HG02759 (cell line): ENCODE results near the gene ARF6.
"Not testable (repeated sequence)": the region's sequence is repeated elsewhere in the genome, so short reads cannot be mapped to it uniquely, and the experiment has no call there.

Experiments
- ATAC-seq: cut with Tn5 transposase; IDR thresholded peaks from one replicate; pipeline ENCODE4 v1.9.1; 2021; ENCODE audit warnings: mild to moderate bottlenecking, moderate library complexity; ENCODE audit not compliant: unreplicated experiment

Gene ARF6

DNA sequence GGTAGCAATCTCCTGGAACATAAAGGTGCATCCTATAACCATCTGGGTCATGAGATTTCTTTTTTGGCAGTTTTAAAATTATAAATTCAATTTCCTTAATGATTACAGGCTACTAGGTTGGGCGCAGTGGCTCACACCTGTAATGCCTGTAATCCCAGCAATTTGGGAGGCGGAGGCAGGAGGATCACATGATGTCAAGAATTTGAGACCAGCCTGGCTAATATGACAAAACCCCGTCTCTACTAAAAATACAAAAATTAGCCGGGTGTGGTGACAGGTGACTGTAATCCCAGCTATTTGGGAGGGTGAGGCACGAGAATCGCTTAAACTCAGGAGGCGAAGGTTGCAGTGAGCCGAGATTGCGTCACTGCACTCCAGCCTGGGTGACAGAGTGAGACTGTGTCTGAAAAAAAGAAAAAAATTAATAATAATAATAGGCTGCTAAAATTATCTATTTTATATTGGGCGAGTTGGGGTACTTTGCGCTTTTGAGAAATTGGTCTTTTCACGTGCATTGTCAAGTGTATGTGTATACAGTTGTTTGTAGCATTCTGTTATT lies 17.2 kb upstream of the ARF6 start:
- ATAC-seq: no peak

DNA sequence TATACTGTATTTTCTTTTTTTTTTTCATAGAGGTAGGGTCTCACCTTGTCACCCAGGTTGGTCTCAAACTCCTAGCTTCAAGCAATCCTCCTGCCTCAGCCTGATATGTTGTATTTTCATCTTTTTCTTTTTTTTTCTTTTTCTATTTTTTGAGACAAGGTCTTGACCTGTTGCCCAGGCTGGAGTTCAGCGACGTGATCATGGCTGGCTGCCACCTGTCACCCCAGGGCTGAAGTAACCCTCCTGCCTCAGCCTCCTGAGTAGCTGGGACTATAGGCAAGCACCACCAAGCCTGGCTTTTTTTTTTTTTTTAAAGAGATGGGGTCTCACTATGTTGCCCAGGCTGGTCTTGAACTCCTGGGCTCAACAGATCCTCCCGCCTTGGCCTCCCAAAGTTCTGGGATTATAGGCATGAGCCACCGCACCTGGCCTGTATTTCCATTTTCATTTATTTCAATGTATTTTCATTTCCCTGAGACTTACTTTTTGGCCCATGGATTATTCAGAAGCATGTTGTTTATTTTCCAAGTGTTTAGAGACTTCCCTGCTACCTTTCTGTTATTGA lies 16.2 kb upstream of the ARF6 start:
- no peak for ATAC-seq

DNA sequence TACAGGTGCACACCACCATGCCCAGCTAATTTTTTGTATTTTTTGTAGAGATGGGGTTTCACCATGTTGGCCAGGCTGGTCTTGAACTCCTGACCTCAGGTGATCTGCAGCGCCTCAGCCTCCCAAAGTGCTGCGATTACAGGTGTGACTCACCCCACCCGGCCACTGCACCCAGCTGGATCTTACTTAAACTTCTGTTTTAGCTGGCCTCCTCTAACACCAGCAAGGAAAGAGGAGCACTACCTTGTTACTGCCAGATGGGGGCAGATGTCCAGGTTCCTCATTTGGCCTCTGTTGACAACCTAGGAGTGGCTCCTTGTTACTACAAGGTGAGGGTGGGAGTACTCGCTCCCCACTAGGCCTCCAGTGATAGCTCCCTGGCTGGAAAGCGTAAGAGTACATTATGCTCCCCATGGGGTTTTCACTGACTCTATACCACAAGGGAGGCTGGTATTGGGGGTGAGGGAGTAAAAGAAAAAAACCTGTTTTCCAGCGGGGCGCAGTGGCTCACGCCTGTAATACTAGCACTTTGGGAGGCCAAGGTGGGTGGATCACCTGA lies 13.2 kb upstream of the ARF6 start:
- ATAC-seq: peak; percentile 86

DNA sequence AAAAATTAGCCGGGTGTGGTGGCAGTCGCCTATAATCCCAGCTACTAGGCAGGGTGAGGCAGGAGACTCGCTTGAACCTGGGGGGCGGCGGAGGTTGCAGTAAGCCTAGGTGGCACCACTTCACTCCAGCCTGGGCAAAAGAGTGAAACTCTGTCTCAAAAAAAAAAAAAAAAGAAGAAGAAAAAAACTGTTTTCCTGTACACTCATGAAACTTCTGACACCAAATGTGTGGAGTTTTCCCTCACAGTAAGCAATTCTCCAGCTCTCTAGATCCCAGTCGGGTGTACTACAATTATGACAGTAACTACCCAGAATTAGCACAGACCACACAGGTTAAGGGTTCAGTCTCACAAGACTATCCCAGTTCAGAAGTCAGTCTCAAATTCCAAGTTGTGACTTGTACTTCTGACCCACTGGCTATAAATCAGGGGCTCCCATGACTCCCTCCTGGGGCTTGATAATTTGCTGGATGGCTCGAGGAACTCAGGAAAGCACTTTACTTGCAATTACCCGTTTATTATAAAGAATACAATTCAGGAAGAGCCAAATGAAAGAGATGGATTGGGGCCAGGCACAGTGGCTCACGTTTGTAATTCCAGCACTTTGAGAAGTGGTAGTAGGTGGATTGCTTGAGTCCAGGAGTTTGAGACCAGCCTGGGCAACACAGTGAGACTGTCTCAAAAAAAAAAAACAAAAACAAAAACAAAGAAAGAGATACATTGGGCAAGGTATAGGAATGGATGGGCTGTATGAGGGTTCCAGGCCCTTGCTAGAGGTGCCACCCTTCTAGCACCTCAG lies 12.4 kb upstream of the ARF6 start:
- ATAC-seq: no peak

DNA sequence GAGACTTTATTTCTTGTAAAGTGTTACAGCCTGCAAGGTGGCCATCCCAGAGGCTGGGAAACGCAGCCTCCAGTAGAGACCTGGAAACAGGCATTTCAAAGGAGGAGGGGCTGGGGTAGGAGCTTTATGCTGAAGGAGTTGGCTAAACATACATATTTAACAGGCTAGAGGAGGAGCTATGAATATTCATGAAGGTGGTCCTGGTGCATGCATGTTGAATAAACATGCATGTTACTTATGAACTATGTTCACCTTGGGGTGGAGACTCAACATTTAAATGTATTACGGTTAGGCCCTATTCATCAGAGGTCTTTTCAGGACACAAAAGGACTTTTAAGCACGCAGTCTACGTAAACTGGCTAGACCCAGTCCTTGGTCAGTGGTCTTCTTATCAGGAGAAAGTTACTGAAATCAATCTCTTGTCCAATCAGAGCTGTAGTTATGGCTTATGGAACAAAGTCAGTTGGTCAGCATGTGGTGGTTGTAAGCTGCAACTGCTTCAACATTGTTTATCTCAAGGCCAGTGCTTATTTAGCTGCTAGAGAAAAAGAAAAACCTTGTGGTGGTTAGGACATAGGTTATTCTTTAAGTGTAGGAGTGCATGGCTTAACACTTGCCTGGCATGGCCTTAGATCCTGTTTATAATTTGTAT lies 11.4 kb upstream of the ARF6 start:
- no peak for ATAC-seq

DNA sequence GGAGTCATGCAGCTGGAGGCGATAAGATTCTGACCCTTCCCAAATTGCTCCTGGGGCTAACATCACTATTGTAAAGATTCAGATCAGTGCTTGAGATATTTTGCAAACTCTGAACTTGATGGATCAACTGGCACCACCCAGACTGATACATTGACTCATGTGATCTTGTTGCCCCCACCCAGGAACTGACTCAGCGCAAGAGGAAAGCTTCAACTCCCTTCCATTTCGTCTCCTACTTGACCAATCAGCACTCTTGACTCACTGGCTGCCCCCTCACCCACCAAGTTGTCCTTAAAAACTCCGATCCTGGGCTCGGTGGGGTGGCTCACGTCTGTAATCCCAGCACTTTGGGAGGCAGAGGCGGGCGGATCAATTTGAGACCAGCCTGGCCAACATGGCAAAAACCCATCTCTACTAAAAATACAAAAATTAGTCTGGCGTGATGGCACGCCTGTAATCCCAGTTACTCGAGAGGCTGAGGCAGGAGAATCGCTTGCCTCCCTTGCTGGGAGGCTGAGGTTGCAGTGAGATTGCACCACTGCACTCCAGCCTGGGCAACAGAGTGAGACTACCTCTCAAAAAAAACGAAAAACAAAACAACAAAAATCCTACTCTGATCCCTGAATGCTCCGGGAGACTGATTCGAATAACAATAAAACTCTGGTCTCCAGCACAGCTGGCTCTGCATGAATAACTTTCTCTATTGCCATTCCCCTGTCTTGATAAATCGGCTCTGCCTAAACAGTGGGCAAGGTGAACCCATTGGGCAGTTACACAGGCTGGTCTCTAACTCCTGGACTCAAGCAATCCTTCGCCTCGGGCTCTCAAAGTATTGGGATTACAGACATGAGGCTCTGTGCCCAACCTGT lies 9.8 kb upstream of the ARF6 start:
- no peak for ATAC-seq

DNA sequence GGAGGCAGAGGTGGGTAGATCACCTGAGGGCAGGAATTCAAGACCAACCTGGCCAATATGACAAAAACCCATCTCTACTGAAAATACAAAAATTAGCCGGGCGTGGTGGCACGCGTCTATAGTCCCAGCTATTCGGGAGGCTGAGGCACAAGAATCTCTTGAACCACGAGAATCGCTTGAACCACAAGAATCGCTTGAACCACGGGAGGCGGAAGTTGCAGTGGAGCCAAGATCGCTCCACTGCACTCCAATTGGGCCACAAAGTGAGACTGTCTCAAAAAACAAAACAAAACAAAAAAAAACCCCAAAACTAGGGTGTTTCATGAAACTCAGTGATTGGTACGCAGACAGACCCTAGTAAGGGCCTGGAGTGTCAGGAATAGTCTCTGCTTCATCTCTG lies 6.4 kb upstream of the ARF6 start:
- no peak for ATAC-seq

DNA sequence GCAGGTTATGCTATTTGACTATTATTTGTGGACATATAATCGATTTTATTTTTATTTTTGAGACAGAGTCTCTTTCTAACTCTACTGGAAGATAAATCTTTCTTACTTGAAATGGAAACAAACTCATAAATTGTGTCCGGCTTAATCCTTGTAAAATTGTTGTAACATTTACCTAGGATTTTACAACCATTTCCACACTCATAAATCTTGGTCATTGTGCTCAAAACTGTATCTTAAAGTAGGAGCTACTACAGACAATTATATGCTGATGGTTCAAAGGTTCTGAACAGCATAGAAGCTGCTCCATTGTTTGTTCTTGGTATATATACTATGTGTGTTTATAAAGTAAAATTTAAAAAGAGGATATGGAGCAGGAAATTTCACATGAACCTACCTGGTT lies 4.6 kb upstream of the ARF6 start:
- no peak for ATAC-seq

DNA sequence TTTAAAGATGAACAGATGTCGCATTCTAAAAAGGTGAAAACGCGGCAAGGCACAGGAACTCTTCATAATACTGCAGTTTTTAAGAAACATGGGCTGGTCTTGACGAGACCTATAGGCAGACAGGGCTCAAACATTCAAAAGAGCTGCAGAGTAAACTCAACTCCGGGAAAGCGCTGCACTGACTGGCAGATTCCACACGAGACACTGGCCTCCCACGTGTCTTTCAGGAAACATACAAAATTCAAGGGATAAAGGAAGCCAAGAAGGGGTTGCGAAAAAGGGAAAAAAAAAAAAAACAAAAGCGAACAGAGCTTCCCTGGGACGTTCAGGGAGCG lies 614 bp upstream of the ARF6 start:
- peak; percentile 33 for ATAC-seq

DNA sequence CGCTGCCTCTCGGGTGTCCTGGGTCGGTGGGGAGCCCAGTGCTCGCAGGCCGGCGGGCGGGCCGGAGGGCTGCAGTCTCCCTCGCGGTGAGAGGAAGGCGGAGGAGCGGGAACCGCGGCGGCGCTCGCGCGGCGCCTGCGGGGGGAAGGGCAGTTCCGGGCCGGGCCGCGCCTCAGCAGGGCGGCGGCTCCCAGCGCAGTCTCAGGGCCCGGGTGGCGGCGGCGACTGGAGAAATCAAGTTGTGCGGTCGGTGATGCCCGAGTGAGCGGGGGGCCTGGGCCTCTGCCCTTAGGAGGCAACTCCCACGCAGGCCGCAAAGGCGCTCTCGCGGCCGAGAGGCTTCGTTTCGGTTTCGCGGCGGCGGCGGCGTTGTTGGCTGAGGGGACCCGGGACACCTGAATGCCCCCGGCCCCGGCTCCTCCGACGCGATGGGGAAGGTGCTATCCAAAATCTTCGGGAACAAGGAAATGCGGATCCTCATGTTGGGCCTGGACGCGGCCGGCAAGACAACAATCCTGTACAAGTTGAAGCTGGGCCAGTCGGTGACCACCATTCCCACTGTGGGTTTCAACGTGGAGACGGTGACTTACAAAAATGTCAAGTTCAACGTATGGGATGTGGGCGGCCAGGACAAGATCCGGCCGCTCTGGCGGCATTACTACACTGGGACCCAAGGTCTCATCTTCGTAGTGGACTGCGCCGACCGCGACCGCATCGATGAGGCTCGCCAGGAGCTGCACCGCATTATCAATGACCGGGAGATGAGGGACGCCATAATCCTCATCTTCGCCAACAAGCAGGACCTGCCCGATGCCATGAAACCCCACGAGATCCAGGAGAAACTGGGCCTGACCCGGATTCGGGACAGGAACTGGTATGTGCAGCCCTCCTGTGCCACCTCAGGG lies 679 bp downstream of the ARF6 start:
- peak; percentile 56 for ATAC-seq

DNA sequence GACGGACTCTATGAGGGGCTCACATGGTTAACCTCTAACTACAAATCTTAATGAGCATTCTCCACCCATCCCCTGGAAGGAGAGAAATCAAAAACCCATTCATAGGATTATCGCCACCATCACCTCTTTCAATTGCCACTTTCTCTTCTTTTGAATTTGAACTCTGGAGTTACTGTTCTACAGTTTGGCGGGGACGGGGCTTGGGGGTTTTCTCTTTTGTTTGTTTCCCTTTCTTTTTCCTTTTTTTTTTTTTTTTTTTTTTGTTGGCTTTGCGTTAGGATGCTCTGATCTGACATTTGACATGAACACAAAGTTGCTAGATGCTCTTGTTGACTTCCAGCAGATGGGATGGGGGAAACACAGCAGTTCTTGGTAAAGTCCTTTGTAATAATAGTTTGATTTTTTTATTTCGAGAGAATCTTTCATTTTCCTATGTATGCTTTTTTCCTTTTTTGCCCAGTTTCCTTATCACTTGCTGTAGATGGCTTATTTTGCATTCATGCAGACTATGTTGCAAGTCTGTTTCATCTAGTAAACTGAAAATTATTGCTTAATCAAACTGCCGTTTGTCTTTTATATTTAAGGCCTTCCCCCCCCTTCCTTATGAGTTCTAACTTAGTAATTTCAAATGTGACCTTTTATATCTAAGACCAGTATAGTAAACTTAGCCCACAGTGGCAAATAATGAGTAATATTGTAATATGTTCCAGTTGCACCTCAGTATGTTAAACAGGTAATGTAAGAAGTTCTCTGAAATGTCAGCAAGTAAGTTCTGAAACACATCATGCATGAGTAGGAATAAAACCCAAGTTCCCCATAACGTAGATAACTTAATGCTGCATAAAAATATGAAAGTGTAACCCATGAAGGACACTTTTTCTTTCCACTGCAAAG lies 1.6 kb downstream of the ARF6 start:
- ATAC-seq: not testable (repeated sequence)

DNA sequence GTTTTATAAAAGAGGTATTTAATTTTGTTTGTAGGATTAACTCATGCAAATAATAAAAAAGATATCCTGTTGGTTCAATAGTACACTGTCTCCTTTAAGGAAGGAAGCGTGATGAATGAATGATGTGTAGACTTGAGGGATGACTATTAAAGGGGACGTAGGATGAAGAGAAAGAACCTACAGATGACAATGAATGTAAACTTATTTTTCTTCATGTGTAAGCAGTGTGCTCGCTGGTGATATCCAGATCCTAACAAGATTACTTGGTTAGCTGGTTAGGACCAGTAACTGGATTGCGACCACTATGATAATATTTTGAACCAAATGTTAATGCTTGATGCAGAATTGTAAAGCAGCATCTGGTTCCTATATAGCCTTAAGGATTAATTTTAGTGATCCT lies 2.6 kb downstream of the ARF6 start:
- ATAC-seq: no peak

DNA sequence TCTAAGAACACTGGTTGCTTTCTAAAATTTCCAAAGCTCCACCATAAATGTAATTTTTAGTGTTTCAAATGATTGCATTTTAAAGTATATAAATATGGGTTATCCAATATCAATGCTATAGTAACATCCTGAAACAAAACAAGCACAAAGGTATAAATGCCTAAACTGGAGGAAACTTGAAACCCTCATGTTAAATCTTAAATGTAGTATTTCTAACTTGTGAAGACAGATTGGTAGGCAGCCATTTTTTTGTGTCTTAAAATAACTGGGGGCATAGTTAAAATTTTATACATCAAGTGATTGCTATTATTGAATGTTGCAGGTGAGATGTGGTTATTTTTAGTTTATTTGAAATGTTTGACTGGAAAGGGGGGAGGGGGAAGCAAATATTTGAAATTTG lies 3.4 kb downstream of the ARF6 start:
- not testable (repeated sequence) for ATAC-seq

DNA sequence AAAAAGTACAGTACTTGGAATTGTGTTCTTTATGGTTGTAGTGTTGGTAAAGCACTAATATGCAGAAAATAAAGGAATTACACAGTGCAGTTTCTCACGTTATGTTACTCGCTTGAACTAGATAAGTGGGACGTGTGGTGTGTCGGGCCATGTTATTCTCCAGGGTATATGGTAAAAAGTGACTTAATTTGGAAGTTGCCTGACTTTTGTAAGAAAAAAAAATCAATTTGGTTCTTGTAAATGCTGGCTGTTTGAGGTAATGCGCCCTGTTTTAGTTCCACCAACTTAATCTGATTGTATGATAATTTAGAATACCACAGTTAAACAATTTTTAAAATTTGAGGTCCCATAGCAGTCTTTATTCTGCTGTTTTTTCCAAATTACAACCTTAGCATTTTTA lies 4.1 kb downstream of the ARF6 start:
- ATAC-seq: no peak

DNA sequence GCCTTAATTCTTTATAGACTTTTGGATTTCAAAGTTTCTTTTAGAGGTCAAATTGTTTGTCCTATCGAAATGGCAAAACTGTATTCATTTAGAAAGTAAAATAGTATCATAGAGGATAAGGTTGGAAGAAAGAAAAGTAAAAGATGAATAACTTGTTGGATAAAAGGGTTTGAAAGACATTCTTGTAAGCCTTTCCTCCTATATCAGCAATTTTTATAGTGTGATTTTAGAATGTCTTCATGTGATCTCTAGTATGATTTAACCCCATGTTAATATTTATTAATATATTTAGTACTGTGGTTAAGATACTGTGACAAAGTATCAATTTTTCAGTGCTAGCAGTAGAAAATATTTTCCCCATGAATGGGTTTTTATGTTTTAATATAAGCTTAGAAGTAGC lies 4.5 kb downstream of the ARF6 start:
- no peak for ATAC-seq

DNA sequence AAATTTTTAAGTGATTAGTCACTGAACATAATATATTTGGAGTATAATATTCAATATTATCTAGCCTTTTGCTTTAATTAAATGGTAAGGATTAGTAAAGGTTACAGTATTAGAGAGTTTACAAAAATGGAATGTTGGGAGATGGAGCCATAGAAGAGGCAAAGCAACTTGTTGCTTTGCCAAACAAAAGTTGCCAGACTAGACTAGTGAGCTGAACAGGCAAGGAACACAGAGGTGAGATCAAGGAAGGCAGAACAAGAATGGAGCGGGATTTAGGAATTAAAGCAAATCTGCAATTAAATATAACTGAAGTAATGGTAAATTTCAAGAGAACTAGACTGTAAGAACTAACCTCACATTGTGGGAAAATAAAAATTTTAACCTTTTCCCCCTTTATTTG lies 5.1 kb downstream of the ARF6 start:
- no peak for ATAC-seq

DNA sequence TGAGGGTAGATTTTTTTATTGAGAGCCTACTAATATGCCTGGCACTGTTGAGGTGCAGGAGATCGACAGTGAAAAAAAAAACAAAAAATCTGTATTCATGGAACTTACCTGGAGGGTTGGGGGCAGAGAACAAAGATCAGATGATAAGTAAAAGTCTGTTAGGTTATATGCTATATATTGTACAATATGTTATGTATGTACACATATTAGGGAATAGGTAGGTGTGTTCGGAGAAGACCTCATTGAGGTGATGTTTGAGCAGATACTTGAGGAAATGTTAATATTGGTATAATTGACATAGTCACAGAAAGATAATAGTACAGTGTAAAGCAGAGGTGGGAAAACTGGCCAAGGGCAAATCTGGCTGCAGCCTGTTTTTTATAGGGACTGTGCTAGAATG lies 5.6 kb downstream of the ARF6 start:
- no peak for ATAC-seq

DNA sequence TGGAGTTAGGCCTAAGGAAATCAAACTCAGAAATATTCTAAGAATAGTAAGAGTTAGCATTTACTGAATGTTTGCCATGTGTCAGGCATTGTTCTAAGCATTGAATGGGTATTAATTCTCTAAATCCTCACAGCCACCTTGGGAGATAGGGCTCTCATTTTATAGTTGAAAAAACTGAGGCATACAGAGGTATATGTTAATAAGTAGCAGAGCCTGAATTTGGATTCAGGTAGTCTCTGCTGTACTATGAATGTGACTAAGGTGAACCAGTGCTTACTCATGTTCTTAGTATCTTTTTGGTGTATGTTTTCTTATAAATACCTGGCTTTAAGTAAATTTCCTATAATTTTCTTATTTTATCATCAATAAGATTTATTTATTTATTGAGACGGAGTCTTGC lies 8.1 kb downstream of the ARF6 start:
- no peak for ATAC-seq

DNA sequence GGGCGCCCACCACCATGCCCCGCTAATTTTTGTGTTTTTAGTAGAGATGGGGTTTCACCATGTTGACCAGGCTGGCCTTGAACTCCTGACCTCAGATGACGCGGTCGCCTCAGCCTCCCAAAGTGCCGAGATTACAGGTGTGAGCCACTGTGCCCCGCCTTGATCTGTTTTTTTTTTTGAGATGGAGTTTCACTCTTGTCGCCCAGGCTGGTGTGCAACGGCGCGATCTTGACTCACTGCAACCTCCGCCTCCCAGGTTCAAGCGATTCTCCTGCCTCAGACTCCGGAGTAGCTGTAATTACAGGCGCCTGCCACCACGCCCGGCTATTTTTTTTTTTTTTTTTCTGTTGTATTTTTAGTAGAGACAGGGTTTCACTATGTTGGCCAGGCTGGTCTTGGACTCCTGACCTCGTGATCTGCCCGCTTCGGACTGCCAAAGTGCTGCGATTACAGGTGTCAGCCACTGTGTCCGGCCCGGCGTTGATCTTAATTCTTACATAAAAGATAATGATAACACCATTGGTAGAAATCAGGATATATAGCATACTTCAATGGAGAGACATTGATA lies 9.9 kb downstream of the ARF6 start:
- ATAC-seq: not testable (repeated sequence)
